GM23338 (cell line): Measurements from ENCODE around the gene CELA3A.

Source experiments
- CREB1 ChIP-seq: fragments of 250-450 bp; sonication (Bioruptor Pico); IDR thresholded peaks from 2 replicates; pipeline ENCODE4 v1.5.0; 2020; ENCODE audit warnings: low read depth, mild to moderate bottlenecking, moderate library complexity
- CTCF ChIP-seq, 2 experiments: fragments of 200-600 bp in 1 of 2; sonication (generic) in 1 of 2; conservative IDR thresholded peaks; 2 replicates each; pipeline versions ENCODE4 v1.5.1 to v1.6.1; 2016 to 2017; ENCODE audit warnings: antibody characterized with exemption in 2 of 2, low read depth in 2 of 2, mild to moderate bottlenecking in 2 of 2, moderate library complexity in 1 of 2
- ETS1 ChIP-seq: IDR thresholded peaks from 2 replicates; pipeline ENCODE4 v1.6.1; 2016; ENCODE audit warnings: antibody characterized with exemption
- EZH2 ChIP-seq: fragments of 200-600 bp; sonication (generic); IDR thresholded peaks from one replicate; pipeline ENCODE4 v1.8.0; 2017; ENCODE audit warnings: antibody characterized with exemption, mild to moderate bottlenecking, low read depth; ENCODE audit not compliant: unreplicated experiment
- EZH2phosphoT487 ChIP-seq: fragments of 200-600 bp; sonication (generic); IDR thresholded peaks from one replicate; pipeline ENCODE4 v1.8.1; 2018; ENCODE audit warnings: antibody characterized with exemption; ENCODE audit not compliant: unreplicated experiment
- JUNB ChIP-seq: IDR thresholded peaks from one replicate; pipeline ENCODE4 v1.6.1; 2016; ENCODE audit warnings: antibody characterized with exemption; ENCODE audit not compliant: unreplicated experiment
- POLR2AphosphoS5 ChIP-seq: IDR thresholded peaks from 2 replicates; pipeline ENCODE4 v1.6.1; 2016; ENCODE audit warnings: antibody characterized with exemption, low read depth
- REST ChIP-seq: IDR thresholded peaks from one replicate; pipeline ENCODE4 v1.6.1; 2018; ENCODE audit warnings: antibody characterized with exemption; ENCODE audit not compliant: unreplicated experiment
- STAT1 ChIP-seq: IDR thresholded peaks from one replicate; pipeline ENCODE4 v1.6.1; 2016; ENCODE audit warnings: antibody characterized with exemption; ENCODE audit not compliant: unreplicated experiment
- ZNF114 ChIP-seq: fragments of 250-450 bp; sonication (Bioruptor Pico); IDR thresholded peaks from 2 replicates; pipeline ENCODE4 v1.5.0; 2020; ENCODE audit warnings: mild to moderate bottlenecking, moderate library complexity
- ZNF331 ChIP-seq: fragments of 250-450 bp; sonication (Bioruptor Pico); IDR thresholded peaks from 2 replicates; pipeline ENCODE4 v1.5.0; 2020; ENCODE audit warnings: low read depth, mild to moderate bottlenecking, moderate library complexity

- TF ChIP-seq POLR2AphosphoS5: no peak
- TF ChIP-seq EZH2phosphoT487: no peak
- no peak for TF ChIP-seq EZH2
- TF ChIP-seq CREB1: no peak
- TF ChIP-seq CTCF (conservative IDR thresholded peaks at IDR 0.05; ENCODE audit: low read depth in 2 of 2): peak; percentile 47 to 56
- TF ChIP-seq ZNF331 (CRISPR knock-in tag): no peak
- TF ChIP-seq REST: no peak
- TF ChIP-seq ETS1: no peak
- TF ChIP-seq JUNB: no peak
- no peak for TF ChIP-seq STAT1
- TF ChIP-seq ZNF114 (CRISPR knock-in tag): no peak
Observed at GRCh38 chr1:22018583-22019559, 17.4 kb downstream of the CELA3A start.
